Adipose tissue (tissue), 3 donors: ENCODE results near the gene MET. TPM values are rescaled to one million over a fixed set of nuclear protein-coding genes. Genes with fewer than 3 reads are reported as not detected.
"Not testable (repeated sequence)": the region's sequence is repeated elsewhere in the genome, so short reads cannot be mapped to it uniquely, and the experiment has no call there.

Experiments used
- H3K27ac ChIP-seq: one replicate; pipeline ENCODE4 v1.5.1; 2013; ENCODE audit warnings: low read depth, low read length
- WGBS, 3 donors: extraction: QIAGEN DNeasy Blood & Tissue Kit; methylation state at CpG; one replicate each; pipeline ENCODE4 v1.1.7; 2013; 5-methylcytosine and 5-hydroxymethylcytosine counted together
- polyA plus RNA-seq, 3 donors: library from polyadenylated mRNA; stranded (reverse); fragments of 200-250 nt; gene quantifications; one replicate each; pipeline ENCODE4 v1.2.3, GENCODE V29; 2013
- donor health status: healthy with polysubstance abuse.
- donor health status: Bipolar disorder and iron deficiency.
- donor health status: healthy.

The MET gene
- polyA plus RNA-seq, 3 donors: 3.4 to 7.4 (median 5.3) TPM

- WGBS, 3 donors: 37 to 92% (median 92%) methylated on average over 1 of the region's 1 CpG
- no peak overlapping the region for H3K27ac ChIP-seq
Observed at GRCh38 chr7:116809636-116810266, 137.8 kb downstream of the MET start.

- 22 to 50% (median 39%) methylated on average over 6 of the region's 6 CpGs for WGBS, 3 donors
Observed at GRCh38 chr7:116810267-116811116, 138.5 kb downstream of the MET start.

GRCh38 chr7:116811768-116812167, 139.8 kb downstream of the MET start:
- H3K27ac ChIP-seq: no peak overlapping the region
- 85 to 97% (median 91%) methylated on average over 3 of the region's 3 CpGs for WGBS, 3 donors

More at GRCh38 chr7:116810267-116811116, 138.5 kb downstream of the MET start:
- H3K27ac ChIP-seq: no peak overlapping the region

GRCh38 chr7:116812860-116813259, 140.9 kb downstream of the MET start:
- no peak overlapping the region for H3K27ac ChIP-seq
- 40 to 71% (median 58%) methylated on average over 2 of the region's 2 CpGs for WGBS, 3 donors

- WGBS, 3 donors: 77 to 91% (median 89%) methylated on average over 3 of the region's 3 CpGs
- not testable (repeated sequence) for H3K27ac ChIP-seq
Observed at GRCh38 chr7:116813371-116813770, 141.4 kb downstream of the MET start.

GRCh38 chr7:116815041-116815440, 143.0 kb downstream of the MET start:
- no peak overlapping the region for H3K27ac ChIP-seq
- WGBS, 3 donors: 77 to 94% (median 80%) methylated on average over 3 of the region's 3 CpGs

- H3K27ac ChIP-seq: no peak overlapping the region
- WGBS, 3 donors: 92 to 94% (median 92%) methylated on average over 3 of the region's 3 CpGs
Observed at GRCh38 chr7:116820149-116820548, 148.2 kb downstream of the MET start.

- WGBS, 3 donors: 85 to 97% (median 95%) methylated on average over 4 of the region's 4 CpGs
- H3K27ac ChIP-seq: not testable (repeated sequence)
Observed at GRCh38 chr7:116821647-116822046, 149.7 kb downstream of the MET start.

GRCh38 chr7:116824449-116824848, 152.5 kb downstream of the MET start:
- H3K27ac ChIP-seq: no peak overlapping the region

- H3K27ac ChIP-seq: no peak overlapping the region
- WGBS, 3 donors: 93 to 96% (median 93%) methylated on average over 4 of the region's 4 CpGs
Observed at GRCh38 chr7:116828281-116828680, 156.3 kb downstream of the MET start.

GRCh38 chr7:116829041-116829440, 157.0 kb downstream of the MET start:
- H3K27ac ChIP-seq: no peak overlapping the region
- WGBS, 3 donors: 54 to 86% (median 64%) methylated on average over 3 of the region's 3 CpGs

GRCh38 chr7:116829493-116829892, 157.5 kb downstream of the MET start:
- no peak overlapping the region for H3K27ac ChIP-seq

- WGBS, 3 donors: 62 to 83% (median 68%) methylated on average over 2 of the region's 2 CpGs
- no peak overlapping the region for H3K27ac ChIP-seq
Observed at GRCh38 chr7:116832692-116833091, 160.7 kb downstream of the MET start.

- WGBS, 3 donors: 57 to 74% (median 72%) methylated on average over 9 of the region's 9 CpGs
- H3K27ac ChIP-seq: no peak overlapping the region
Observed at GRCh38 chr7:116834815-116835504, 163.0 kb downstream of the MET start.

GRCh38 chr7:116836048-116836447, 164.1 kb downstream of the MET start:
- H3K27ac ChIP-seq: no peak overlapping the region
- 74 to 82% (median 77%) methylated on average over 2 of the region's 2 CpGs for whole genome bisulfite sequencing, 3 donors

GRCh38 chr7:116836911-116837310, 164.9 kb downstream of the MET start:
- H3K27ac ChIP-seq: no peak overlapping the region
- 93 to 95% (median 93%) methylated on average over 4 of the region's 4 CpGs for WGBS, 3 donors

GRCh38 chr7:116837586-116837985, 165.6 kb downstream of the MET start:
- WGBS, 3 donors: 85 to 89% (median 89%) methylated on average over 3 of the region's 3 CpGs
- H3K27ac ChIP-seq: no peak overlapping the region

GRCh38 chr7:116840256-116840655, 168.3 kb downstream of the MET start:
- H3K27ac ChIP-seq: no peak overlapping the region
- 51 to 71% (median 68%) methylated on average over 5 of the region's 5 CpGs for WGBS, 3 donors

- no peak overlapping the region for H3K27ac ChIP-seq
- 71 to 89% (median 82%) methylated on average over 1 of the region's 1 CpG for WGBS, 3 donors
Observed at GRCh38 chr7:116842371-116842770, 170.4 kb downstream of the MET start.
